ENCODE data around the gene GPA33. TPM values are rescaled to one million over a fixed set of nuclear protein-coding genes. Genes with fewer than 3 reads are reported as not detected.
A peak's percentile ranks its signal among the peaks of the same experiment; 100 is the strongest.

GPA33 gene
- polyA plus RNA-seq, 1 donor (not counting 4 experiments of a cell fraction or from before 2014, with no cell fraction given), result not detected

DNA sequence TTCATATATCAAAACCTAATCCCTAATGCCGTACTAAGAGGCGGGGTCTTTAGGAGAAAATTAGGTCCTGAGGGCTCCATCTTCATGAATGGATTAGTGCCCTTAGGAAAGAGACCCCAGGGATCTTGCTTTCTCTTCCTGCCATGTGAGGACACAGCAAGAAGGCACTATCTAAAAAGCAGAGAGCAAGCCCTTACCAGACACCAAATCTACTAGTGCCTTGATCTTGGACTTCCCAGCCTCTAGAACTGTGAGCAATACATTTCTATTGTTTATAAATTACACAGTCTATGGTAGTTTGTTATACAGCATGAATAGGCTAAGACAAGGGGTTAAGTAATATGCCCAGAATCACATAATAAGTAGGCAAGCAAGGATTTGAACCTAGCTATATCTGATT is 46.6 kb upstream of the GPA33 start:
- dilution Hi-C loops (cut with MboI; ENCODE audit: extremely low pct_ligation_motif_present, low sequenced_read_pairs), result no loop called here
- TF ChIP-seq EZH2 (IDR thresholded peaks at IDR 0.05; ENCODE audit: low read length), result no peak
- TF ChIP-seq, protein P1, sequence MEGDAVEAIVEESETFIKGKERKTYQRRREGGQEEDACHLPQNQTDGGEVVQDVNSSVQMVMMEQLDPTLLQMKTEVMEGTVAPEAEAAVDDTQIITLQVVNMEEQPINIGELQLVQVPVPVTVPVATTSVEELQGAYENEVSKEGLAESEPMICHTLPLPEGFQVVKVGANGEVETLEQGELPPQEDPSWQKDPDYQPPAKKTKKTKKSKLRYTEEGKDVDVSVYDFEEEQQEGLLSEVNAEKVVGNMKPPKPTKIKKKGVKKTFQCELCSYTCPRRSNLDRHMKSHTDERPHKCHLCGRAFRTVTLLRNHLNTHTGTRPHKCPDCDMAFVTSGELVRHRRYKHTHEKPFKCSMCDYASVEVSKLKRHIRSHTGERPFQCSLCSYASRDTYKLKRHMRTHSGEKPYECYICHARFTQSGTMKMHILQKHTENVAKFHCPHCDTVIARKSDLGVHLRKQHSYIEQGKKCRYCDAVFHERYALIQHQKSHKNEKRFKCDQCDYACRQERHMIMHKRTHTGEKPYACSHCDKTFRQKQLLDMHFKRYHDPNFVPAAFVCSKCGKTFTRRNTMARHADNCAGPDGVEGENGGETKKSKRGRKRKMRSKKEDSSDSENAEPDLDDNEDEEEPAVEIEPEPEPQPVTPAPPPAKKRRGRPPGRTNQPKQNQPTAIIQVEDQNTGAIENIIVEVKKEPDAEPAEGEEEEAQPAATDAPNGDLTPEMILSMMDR (optimal IDR thresholded peaks at IDR 0.05 in 1 of 3, IDR thresholded peaks at IDR 0.05 in 1 of 3, conservative IDR thresholded peaks at IDR 0.05 in 1 of 3; ENCODE audit: extremely low read depth in 1 of 3, insufficient read depth in 2 of 3, low read length in 3 of 3), result no peak

DNA sequence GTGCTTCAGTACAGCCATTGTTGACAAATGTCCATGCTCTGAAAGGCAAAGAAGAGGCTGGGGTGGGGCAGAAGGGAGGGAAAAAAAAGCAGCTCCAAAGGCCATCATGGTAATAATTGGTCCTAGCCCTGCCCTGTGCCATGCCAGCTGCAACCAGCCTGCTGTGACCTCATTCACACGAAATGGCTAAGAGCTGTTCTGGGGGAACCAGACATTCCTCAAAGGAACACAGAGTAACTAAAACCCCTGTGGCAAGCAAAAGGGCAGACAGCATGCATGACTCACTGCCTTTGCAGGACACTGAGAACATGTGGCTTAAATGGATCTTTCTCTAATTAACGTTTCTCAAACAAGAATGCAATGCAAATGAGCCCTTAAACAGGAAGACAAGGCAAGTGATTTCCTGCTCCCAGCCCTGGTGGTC is 46.0 kb upstream of the GPA33 start:
- Histone ChIP-seq H2AFZ (ENCODE audit: control insufficient read depth, low read length) (peak overlapping the region; percentile 0), H3K79me2 (ENCODE audit: control insufficient read depth, insufficient read depth, low read length) (no peaks in the 10 kb centered on the region), H3K4me1 (ENCODE audit: control insufficient read depth, extremely low read depth, insufficient read depth, low read length) (peaks cover 8% of the 10 kb centered on the region), H3K27ac (ENCODE audit: control insufficient read depth, insufficient read depth, low read length) (no peak overlapping the region), H3K36me3 (ENCODE audit: control insufficient read depth in 2 of 2, extremely low read depth in 1 of 2, insufficient read depth in 2 of 2, low read length in 2 of 2) (no peaks in the 10 kb centered on the region), H3K4me2 (ENCODE audit: control insufficient read depth, extremely low read depth, insufficient read depth, low read depth, low read length) (peak overlapping the region; percentile 2), H3K9me3 (ENCODE audit: control insufficient read depth, low read depth, low read length) (no peaks in the 10 kb centered on the region), H3K27me3 (ENCODE audit: control insufficient read depth, extremely low read depth, insufficient read depth, low read length) (no peaks in the 10 kb centered on the region), H3K9ac (ENCODE audit: control insufficient read depth, extremely low read depth, insufficient read depth, low read length) (no peak overlapping the region), H4K20me1 (ENCODE audit: control insufficient read depth, extremely low read depth, insufficient read depth, low read length) (no peaks in the 10 kb centered on the region), H3K4me3 (ENCODE audit: control insufficient read depth in 2 of 3, extremely low read depth in 1 of 3, insufficient read depth in 2 of 3, low read depth in 1 of 3, low read length in 3 of 3) (no peak overlapping the region), H3K9me1 (ENCODE audit: control insufficient read depth, extremely low read depth, insufficient read depth, low read length) (no peaks in the 10 kb centered on the region)
- dilution Hi-C loops (cut with MboI; ENCODE audit: extremely low pct_ligation_motif_present, low sequenced_read_pairs), result no loop called here
- TF ChIP-seq EZH2 (IDR thresholded peaks at IDR 0.05; ENCODE audit: low read length), result no peak
- TF ChIP-seq, protein P1 (optimal IDR thresholded peaks at IDR 0.05 in 1 of 3, IDR thresholded peaks at IDR 0.05 in 1 of 3, conservative IDR thresholded peaks at IDR 0.05 in 1 of 3; ENCODE audit: extremely low read depth in 1 of 3, insufficient read depth in 2 of 3, low read length in 3 of 3), result no peak
- peak; percentile 55 for FAIRE-seq
- DNase-seq (ENCODE audit: low read depth, low spot score), result no peak

More for the DNA sequence above, 46.6 kb upstream of the GPA33 start:
- no peaks in the 10 kb centered on the region for H3K36me3 ChIP-seq (ENCODE audit: control insufficient read depth in 2 of 2, extremely low read depth in 1 of 2, insufficient read depth in 2 of 2, low read length in 2 of 2)
- H3K27ac ChIP-seq (ENCODE audit: control insufficient read depth, insufficient read depth, low read length), result no peak overlapping the region
- FAIRE-seq, result no peak
- no peak overlapping the region for H3K4me2 ChIP-seq (ENCODE audit: control insufficient read depth, extremely low read depth, insufficient read depth, low read depth, low read length)
- no peak overlapping the region for H2AFZ ChIP-seq (ENCODE audit: control insufficient read depth, low read length)
- H3K27me3 ChIP-seq (ENCODE audit: control insufficient read depth, extremely low read depth, insufficient read depth, low read length), result no peaks in the 10 kb centered on the region
- H3K79me2 ChIP-seq (ENCODE audit: control insufficient read depth, insufficient read depth, low read length), result no peaks in the 10 kb centered on the region
- no peak for DNase-seq (ENCODE audit: low read depth, low spot score)
- H4K20me1 ChIP-seq (ENCODE audit: control insufficient read depth, extremely low read depth, insufficient read depth, low read length), result no peaks in the 10 kb centered on the region
- H3K4me3 ChIP-seq (ENCODE audit: control insufficient read depth in 2 of 3, extremely low read depth in 1 of 3, insufficient read depth in 2 of 3, low read depth in 1 of 3, low read length in 3 of 3), result no peak overlapping the region
- H3K4me1 ChIP-seq (ENCODE audit: control insufficient read depth, extremely low read depth, insufficient read depth, low read length), result peaks cover 8% of the 10 kb centered on the region
- H3K9me3 ChIP-seq (ENCODE audit: control insufficient read depth, low read depth, low read length), result no peaks in the 10 kb centered on the region
- no peaks in the 10 kb centered on the region for H3K9me1 ChIP-seq (ENCODE audit: control insufficient read depth, extremely low read depth, insufficient read depth, low read length)
- no peak overlapping the region for H3K9ac ChIP-seq (ENCODE audit: control insufficient read depth, extremely low read depth, insufficient read depth, low read length)

All from keratinocyte (primary cell).